NCI-H748 treated with DMSO at 0.1 percent for 48 hours (cell line): ENCODE data around the gene YTHDF1.
"Not testable (repeated sequence)": the region's sequence is repeated elsewhere in the genome, so short reads cannot be mapped to it uniquely, and the experiment has no call there.

Experiments
- DNase-seq: peaks from one replicate; lab custom pipeline; 2025; lab: John Stamatoyannopoulos, UW

The YTHDF1 gene

GRCh38 chr20:63169681-63170080, 46.2 kb downstream of the YTHDF1 start:
- no peak for DNase-seq

GRCh38 chr20:63168861-63169260, 47.1 kb downstream of the YTHDF1 start:
- no peak for DNase-seq

- DNase-seq: no peak
Measured at GRCh38 chr20:63167918-63168520, 47.9 kb downstream of the YTHDF1 start.

- no peak for DNase-seq
Measured at GRCh38 chr20:63167026-63167917, 48.7 kb downstream of the YTHDF1 start.

- DNase-seq: no peak
Measured at GRCh38 chr20:63166193-63167020, 49.5 kb downstream of the YTHDF1 start.

GRCh38 chr20:63165356-63166192, 50.4 kb downstream of the YTHDF1 start:
- DNase-seq: no peak

- no peak for DNase-seq
Measured at GRCh38 chr20:63164484-63165355, 51.2 kb downstream of the YTHDF1 start.

GRCh38 chr20:63163596-63164483, 52.1 kb downstream of the YTHDF1 start:
- no peak for DNase-seq

GRCh38 chr20:63163171-63163570, 52.8 kb downstream of the YTHDF1 start:
- no peak for DNase-seq

- DNase-seq: no peak
Measured at GRCh38 chr20:63162206-63162795, 53.6 kb downstream of the YTHDF1 start.

- DNase-seq: no peak
Measured at GRCh38 chr20:63161176-63161651, 54.7 kb downstream of the YTHDF1 start.

- no peak for DNase-seq
Measured at GRCh38 chr20:63160641-63161175, 55.2 kb downstream of the YTHDF1 start.

- no peak for DNase-seq
Measured at GRCh38 chr20:63159826-63160640, 55.9 kb downstream of the YTHDF1 start.

- not testable (repeated sequence) for DNase-seq
Measured at GRCh38 chr20:63159251-63159650, 56.7 kb downstream of the YTHDF1 start.

GRCh38 chr20:63158845-63159244, 57.1 kb downstream of the YTHDF1 start:
- no peak for DNase-seq

- DNase-seq: no peak
Measured at GRCh38 chr20:63158352-63158751, 57.6 kb downstream of the YTHDF1 start.

GRCh38 chr20:63157431-63157830, 58.5 kb downstream of the YTHDF1 start:
- DNase-seq: not testable (repeated sequence)

- DNase-seq: no peak
Measured at GRCh38 chr20:63156221-63156671, 59.7 kb downstream of the YTHDF1 start.
